Progenitor cell of endocrine pancreas (in vitro differentiated cells): ENCODE measurements around the gene DTNBP1. TPM values are rescaled to one million over a fixed set of nuclear protein-coding genes. Genes with fewer than 3 reads are reported as not detected.
"Not testable (repeated sequence)": the region's sequence is repeated elsewhere in the genome, so short reads cannot be mapped to it uniquely, and the experiment has no call there.

Source experiments
- DNase-seq: peaks from one replicate; pipeline ENCODE4 v3.0.0; 2021; ENCODE audit warnings: low spot score; ENCODE audit not compliant: unreplicated experiment
- H3K27ac Mint-ChIP-seq: 2 replicates; pipeline ENCODE4 v1.8.0; 2021; ENCODE audit warnings: mild to moderate bottlenecking, moderate library complexity, mixed read lengths
- H3K27me3 Mint-ChIP-seq: 2 replicates; pipeline ENCODE4 v1.8.0; 2021; ENCODE audit warnings: mixed read lengths
- H3K36me3 Mint-ChIP-seq: 2 replicates; pipeline ENCODE4 v1.8.0; 2022; ENCODE audit warnings: mixed read lengths; ENCODE audit not compliant: insufficient read depth
- H3K4me1 Mint-ChIP-seq: 2 replicates; pipeline ENCODE4 v1.8.0; 2021; ENCODE audit warnings: low read depth, mixed read lengths
- H3K4me3 Mint-ChIP-seq: 2 replicates; pipeline ENCODE4 v1.8.0; 2021; ENCODE audit warnings: low read depth, mild to moderate bottlenecking, moderate library complexity, mixed read lengths
- H3K9me3 Mint-ChIP-seq: 2 replicates; pipeline ENCODE4 v1.8.0; 2021; ENCODE audit warnings: low read depth, mixed read lengths
- CTCF ChIP-seq: fragments of 200-600 bp; sonication (generic); IDR thresholded peaks from one replicate; pipeline ENCODE4 v1.5.0; 2021; ENCODE audit warnings: antibody characterized with exemption, mild to moderate bottlenecking; ENCODE audit not compliant: unreplicated experiment
- total RNA-seq: library from RNA; stranded (reverse); gene quantifications from 2 replicates; pipeline ENCODE4 v1.2.1, GENCODE V29; 2021

DTNBP1 gene
- total RNA-seq, 1 donor from 2014 or later: 17.7 TPM

DNA sequence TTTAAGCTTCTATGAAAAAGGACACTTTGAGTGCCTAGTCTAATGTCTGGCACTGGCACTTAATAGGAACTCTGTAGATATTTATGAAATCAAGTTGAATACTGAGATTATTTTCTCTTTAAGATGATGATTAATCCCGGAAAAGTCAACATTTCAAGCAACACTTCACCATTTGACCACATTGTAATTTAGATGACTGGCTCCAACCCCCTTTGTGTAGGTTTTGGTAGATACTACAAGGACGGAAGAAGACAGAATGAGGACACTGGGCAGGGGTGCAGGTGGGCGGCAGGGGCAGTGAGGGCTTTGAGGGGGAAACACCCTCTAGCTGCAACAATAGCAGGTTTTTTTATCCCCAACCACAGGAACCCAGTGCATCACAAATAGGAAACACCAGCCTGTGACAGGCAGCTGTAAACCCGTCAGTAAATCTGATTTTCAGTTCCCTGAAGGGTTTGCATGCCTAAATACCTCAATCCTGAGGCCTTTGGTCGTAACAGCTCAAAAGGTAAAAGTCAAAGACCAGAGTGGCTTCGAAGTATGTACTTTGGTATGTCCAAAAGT, 4.6 kb downstream of the DTNBP1 start:
- Mint-ChIP-seq H3K27ac (no peak overlapping the region), H3K4me1 (no peaks in the 10 kb centered on the region), H3K27me3 (peaks cover under 1% of the 10 kb centered on the region), H3K9me3 (no peaks in the 10 kb centered on the region), H3K36me3 (peaks cover 2% of the 10 kb centered on the region), H3K4me3 (no peak overlapping the region)
- no peak for DNase-seq
- TF ChIP-seq CTCF: no peak

DNA sequence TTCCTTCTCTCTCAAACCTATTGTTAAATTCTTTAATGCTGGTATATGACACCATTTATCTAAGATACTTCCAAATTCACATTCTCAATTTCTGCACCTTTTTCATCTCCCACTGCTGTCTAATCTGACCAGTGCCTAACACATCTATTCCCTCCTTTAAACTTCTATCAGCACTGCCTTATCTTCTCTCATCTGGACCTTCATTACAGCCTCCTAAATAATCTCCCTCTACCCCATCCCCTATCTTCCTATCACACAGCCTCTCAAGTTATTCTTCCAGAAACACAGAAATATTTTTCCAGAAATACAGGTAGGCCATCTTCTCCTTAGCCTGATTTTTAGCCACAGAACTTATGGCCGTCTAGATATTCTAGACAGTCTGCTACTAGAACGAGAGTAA, 5.5 kb downstream of the DTNBP1 start:
- Mint-ChIP-seq H3K4me1 (no peaks in the 10 kb centered on the region), H3K27ac (no peak overlapping the region), H3K27me3 (no peaks in the 10 kb centered on the region), H3K4me3 (no peak overlapping the region), H3K9me3 (no peaks in the 10 kb centered on the region), H3K36me3 (peaks cover 3% of the 10 kb centered on the region)
- no peak for DNase-seq
- TF ChIP-seq CTCF: no peak

GRCh38 chr6:15656145-15656544, 6.7 kb downstream of the DTNBP1 start:
- no peak for DNase-seq
- TF ChIP-seq CTCF: no peak
- no peak overlapping the region for H3K27ac Mint-ChIP-seq
- no peak overlapping the region for H3K4me3 Mint-ChIP-seq
- H3K36me3 Mint-ChIP-seq: peaks cover 3% of the 10 kb centered on the region
- no peaks in the 10 kb centered on the region for H3K27me3 Mint-ChIP-seq
- no peaks in the 10 kb centered on the region for H3K4me1 Mint-ChIP-seq
- no peaks in the 10 kb centered on the region for H3K9me3 Mint-ChIP-seq

GRCh38 chr6:15654250-15654649, 8.6 kb downstream of the DTNBP1 start:
- no peak for DNase-seq
- Mint-ChIP-seq H3K27me3 (no peaks in the 10 kb centered on the region), H3K4me3 (no peak overlapping the region), H3K36me3 (peaks cover 6% of the 10 kb centered on the region), H3K9me3 (no peaks in the 10 kb centered on the region), H3K27ac (no peak overlapping the region), H3K4me1 (no peaks in the 10 kb centered on the region)
- TF ChIP-seq CTCF: no peak

- H3K27ac Mint-ChIP-seq: no peak overlapping the region
- H3K27me3 Mint-ChIP-seq: no peaks in the 10 kb centered on the region
- no peak for DNase-seq
- peaks cover 12% of the 10 kb centered on the region for H3K36me3 Mint-ChIP-seq
- peaks cover 5% of the 10 kb centered on the region for H3K9me3 Mint-ChIP-seq
- TF ChIP-seq CTCF: no peak
- no peaks in the 10 kb centered on the region for H3K4me1 Mint-ChIP-seq
- no peak overlapping the region for H3K4me3 Mint-ChIP-seq
Observed at GRCh38 chr6:15653581-15653980, 9.2 kb downstream of the DTNBP1 start.

- H3K27ac Mint-ChIP-seq, H3K4me1 Mint-ChIP-seq, H3K27me3 Mint-ChIP-seq, H3K4me3 Mint-ChIP-seq, DNase-seq: not testable (repeated sequence)
- H3K9me3 Mint-ChIP-seq: peaks cover 30% of the 10 kb centered on the region
- peaks cover 34% of the 10 kb centered on the region for H3K36me3 Mint-ChIP-seq
Observed at GRCh38 chr6:15650004-15650559, 12.7 kb downstream of the DTNBP1 start.
